Stimulated activated CD4-positive, alpha-beta T cell treated with anti-CD3 and anti-CD28 coated beads, TNF-alpha, amount 100 ng/mL, for 4 hours (primary cell): Measurements from ENCODE around the gene EXOC7.

Experiments used
- DNase-seq, 3 experiments: peaks; one replicate each; pipeline ENCODE4 v3.0.0-alpha.2; 2020; ENCODE audit warnings: low read depth in 3 of 3

EXOC7 gene

GRCh38 chr17:76103274-76104139 is at the start of gene EXOC7:
TSS of gene EXOC7 (minus strand) at chr17:76103787. CDS start at chr17:76103692, 95 bp downstream.
- DNase-seq, result peak; percentile 86 to 89 (median 89)

- no peak for DNase-seq
These were observed 49.6 kb upstream of the EXOC7 start for GRCh38 chr17:76153202-76153601.

- no peak for DNase-seq
These were observed 49.0 kb upstream of the EXOC7 start for GRCh38 chr17:76152591-76152990.

- no peak for DNase-seq
These were observed 48.4 kb upstream of the EXOC7 start for GRCh38 chr17:76151896-76152454.

GRCh38 chr17:76150712-76151622 is 47.4 kb upstream of the EXOC7 start:
- no peak for DNase-seq

- no peak for DNase-seq
These were observed 45.6 kb upstream of the EXOC7 start for GRCh38 chr17:76149214-76149613.

GRCh38 chr17:76148015-76148326 is 44.4 kb upstream of the EXOC7 start:
- no peak for DNase-seq

GRCh38 chr17:76147211-76148014 is 43.8 kb upstream of the EXOC7 start:
- DNase-seq, result no peak

- DNase-seq, result no peak
These were observed 42.7 kb upstream of the EXOC7 start for GRCh38 chr17:76146053-76146851.

- DNase-seq, result peak in 1 of 3 experiments; percentile 30
These were observed 41.9 kb upstream of the EXOC7 start for GRCh38 chr17:76145231-76146052.

GRCh38 chr17:76142585-76143041 is 39.0 kb upstream of the EXOC7 start:
- no peak for DNase-seq

- DNase-seq, result no peak
These were observed 38.5 kb upstream of the EXOC7 start for GRCh38 chr17:76142039-76142584.

- DNase-seq, result peak; percentile 78 to 83 (median 82)
These were observed 37.8 kb upstream of the EXOC7 start, which contains the start of gene FOXJ1 for GRCh38 chr17:76141212-76142038. TSS of gene FOXJ1 (minus strand) at chr17:76141245. CDS start at chr17:76140395, 850 bp downstream.

- no peak for DNase-seq
These were observed 37.1 kb upstream of the EXOC7 start for GRCh38 chr17:76140661-76141211.

GRCh38 chr17:76139801-76140660 is 36.4 kb upstream of the EXOC7 start:
- no peak for DNase-seq

GRCh38 chr17:76138896-76139752 is 35.5 kb upstream of the EXOC7 start:
- no peak for DNase-seq
